Measurements from ENCODE around the gene KLHL21.
"Not testable (repeated sequence)": the region's sequence is repeated elsewhere in the genome, so short reads cannot be mapped to it uniquely, and the experiment has no call there.

Gene KLHL21, protein sequence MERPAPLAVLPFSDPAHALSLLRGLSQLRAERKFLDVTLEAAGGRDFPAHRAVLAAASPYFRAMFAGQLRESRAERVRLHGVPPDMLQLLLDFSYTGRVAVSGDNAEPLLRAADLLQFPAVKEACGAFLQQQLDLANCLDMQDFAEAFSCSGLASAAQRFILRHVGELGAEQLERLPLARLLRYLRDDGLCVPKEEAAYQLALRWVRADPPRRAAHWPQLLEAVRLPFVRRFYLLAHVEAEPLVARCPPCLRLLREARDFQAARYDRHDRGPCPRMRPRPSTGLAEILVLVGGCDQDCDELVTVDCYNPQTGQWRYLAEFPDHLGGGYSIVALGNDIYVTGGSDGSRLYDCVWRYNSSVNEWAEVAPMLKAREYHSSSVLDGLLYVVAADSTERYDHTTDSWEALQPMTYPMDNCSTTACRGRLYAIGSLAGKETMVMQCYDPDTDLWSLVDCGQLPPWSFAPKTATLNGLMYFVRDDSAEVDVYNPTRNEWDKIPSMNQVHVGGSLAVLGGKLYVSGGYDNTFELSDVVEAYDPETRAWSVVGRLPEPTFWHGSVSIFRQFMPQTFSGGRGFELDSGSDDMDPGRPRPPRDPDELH

DNA sequence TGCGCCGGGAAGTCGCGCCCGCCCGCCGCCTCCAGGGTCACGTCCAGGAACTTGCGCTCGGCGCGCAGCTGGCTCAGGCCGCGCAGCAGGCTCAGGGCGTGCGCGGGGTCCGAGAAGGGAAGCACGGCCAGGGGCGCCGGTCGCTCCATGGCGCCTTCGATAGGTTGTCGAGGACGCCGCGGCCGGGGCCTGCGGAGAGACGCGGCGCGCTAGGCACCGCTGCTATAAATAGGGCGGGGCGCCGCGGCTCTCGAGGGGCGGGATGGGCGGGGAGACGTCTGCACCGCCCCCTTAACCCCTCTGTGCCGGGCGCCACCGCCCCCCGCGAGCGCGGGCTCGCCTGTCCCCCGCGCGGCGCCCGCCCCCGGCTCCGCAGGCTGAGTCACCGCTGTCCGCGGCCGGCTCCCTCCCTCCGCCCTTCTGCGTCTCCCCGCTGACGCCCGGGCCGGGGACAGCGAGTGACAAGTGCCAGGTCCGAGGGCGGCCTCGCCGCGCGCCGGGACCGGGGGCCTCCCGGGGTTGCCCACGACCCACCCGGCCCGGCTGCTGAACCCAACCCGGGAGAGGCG is at the start of gene KLHL21:
Gene KLHL21, minus strand, starts transcription at position 201 of the 569 bp plus-strand sequence. Its CDS starts 52 bp downstream, at position 149.
- peak; percentile 86 for DNase-seq

DNA sequence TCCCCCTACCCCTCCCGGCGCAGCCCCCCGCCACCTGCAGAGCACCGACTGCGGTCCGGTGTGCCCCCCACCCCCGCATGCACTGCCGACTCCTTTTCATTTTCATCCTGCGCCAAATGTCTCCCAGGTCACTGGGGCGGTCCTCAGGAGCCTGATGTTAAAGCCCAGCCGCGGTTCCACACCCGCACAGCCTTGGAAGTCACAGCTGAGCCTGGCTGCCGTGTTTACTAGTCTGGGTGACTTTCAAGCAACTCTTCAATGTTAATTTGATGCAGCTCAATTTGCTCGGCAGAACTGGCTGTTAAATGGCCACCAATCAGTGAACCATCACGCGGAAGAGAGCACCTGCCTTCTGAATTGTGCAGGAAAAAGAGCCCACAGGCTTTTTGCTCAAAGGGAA is 49.2 kb upstream of the KLHL21 start:
- DNase-seq, result no peak

DNA sequence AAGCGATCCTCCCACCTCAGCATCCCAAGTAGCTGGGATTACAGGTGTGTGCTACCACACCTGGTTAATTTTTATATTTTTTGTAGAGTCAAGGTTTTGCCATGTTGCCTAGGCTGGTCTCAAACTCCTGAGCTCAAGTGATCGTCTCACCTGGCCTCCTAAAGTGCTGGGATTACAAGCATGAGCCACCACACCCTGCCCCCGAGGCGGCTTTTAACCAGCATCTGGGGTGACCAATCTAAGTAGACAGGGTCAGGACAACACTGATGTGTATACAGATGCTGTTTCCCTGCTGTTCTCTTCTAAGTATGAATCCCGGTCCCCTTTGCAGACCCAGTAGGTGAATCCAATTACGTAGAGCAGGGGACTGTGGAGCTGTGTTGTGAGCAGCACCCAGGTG is 45.9 kb upstream of the KLHL21 start:
- no peak for DNase-seq

DNA sequence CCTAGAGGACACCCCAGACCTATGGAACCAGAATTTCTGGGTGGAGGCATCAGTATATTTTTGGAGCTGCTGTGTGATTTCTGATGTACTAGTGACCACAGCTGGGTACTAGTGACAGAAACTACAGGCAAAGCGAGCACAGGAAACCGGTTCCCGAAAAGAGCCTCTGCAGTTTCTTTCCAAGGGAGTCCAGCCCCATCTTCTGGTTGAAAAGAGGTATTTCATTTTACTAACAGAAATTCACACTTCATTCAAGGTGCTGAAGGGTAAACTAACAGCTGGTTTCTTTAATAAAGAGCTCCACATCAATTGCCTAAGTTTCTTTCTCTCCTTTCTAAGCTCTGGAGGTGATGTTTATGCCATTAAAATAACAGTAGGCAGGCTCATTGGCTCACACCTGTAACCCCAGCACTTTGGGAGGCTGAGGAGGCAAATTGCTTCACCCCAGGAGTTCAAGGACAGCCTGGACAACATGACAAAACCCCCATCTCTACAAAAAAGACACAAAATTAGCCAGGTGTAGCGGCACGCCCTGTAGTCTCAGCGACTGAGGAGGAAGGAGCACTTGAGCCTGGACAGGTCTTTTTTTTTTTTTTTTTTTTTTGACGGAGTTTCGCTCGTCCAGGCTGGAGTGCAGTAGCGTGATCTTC is 44.0 kb upstream of the KLHL21 start:
- no peak for DNase-seq

DNA sequence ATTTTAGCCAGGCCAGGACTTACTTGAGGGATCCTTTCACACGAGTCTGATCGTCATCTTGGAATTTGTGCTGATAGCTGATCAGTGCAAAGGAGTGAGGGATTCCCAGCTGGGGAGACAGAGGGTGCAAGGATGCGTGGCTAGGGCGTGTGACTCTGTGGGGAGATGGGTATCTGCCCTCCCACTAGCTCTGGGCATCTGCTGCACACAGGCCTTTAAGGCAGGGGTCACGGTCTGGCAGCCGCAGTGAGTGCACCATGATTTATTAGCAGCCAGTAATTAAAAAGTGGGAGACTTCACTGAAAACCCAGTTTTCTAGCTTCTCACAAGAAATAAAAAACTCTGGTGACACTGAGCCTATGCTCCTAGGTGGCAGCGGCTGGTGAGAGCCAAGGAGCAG is 42.3 kb upstream of the KLHL21 start:
- DNase-seq, result no peak

DNA sequence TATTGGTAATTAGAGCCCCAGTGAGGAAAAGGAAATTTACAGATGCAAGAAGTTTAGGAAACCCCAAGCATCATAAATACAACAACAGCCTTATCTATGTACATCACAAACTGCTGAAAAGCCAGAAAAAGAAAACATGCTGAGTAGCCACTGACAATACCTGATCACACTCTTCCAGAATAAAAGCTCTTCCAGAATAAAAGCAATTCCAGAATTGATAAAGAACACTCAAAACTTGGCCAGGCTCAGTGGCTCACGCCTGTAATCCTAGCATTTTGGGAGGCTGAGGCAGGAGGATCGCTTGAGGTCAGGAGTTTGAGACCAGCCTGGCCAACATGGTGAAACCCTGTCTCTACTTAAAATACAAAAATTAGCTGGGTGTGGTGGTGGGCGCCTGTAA is 38.2 kb upstream of the KLHL21 start:
- not testable (repeated sequence) for DNase-seq

DNA sequence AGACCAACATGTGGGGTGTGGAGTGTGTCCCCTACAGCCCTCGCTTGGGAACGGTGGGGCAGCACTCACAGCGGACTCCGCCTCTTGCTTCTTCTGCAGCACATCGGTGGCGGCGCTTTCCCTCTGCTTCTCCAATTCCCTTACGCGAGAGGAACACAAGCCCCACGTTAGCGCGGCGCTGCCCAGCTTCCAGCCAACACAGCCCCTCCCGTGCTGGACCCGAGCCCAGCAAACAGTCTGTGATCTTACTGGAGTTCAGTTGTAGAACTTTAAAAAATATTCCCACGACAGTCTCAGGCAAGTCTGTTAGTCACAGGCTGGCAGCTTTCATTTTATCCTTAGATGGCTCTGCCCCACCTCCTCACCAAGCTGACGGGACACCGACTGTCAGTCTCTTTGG is 35.6 kb upstream of the KLHL21 start:
- no peak for DNase-seq

DNA sequence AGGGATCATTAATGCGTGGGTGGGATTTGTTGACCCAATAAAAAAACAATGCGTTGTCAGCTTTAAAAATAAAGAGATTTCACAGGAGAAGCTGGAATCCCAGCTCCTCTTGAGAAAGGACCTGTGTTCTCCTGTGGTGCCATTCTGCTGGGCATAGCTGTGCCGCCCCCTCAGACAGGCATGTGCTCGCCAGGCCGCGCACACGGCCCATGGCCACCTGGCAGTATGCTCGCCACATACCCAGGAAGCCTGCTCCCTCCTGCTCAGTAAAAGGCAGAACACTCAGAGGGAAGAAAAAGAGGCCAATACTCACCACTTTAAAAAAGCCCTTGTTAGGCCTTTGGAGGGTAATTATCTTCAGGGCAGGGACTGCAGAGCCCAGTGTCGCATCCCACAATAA is 35.1 kb upstream of the KLHL21 start:
- no peak for DNase-seq

DNA sequence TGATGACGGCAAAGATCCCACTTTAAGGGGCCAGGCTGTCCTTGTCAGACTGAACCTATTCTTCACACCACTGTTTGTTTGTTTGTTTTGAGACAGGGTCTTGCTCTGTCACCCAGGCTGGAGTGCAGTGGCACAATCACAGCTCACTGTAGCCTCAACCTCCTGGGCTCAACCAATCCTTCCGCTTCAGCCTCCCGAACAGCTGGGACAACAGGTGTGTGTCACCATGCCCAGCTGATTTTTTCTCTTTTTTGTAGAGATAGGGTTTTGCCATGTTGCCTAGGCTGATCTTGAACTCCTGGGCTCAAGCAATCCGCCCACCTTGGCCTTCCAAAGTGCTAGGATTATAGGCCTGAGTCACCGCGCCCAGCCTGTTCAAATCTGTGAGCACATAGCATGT is 34.1 kb upstream of the KLHL21 start:
- DNase-seq, result not testable (repeated sequence)

DNA sequence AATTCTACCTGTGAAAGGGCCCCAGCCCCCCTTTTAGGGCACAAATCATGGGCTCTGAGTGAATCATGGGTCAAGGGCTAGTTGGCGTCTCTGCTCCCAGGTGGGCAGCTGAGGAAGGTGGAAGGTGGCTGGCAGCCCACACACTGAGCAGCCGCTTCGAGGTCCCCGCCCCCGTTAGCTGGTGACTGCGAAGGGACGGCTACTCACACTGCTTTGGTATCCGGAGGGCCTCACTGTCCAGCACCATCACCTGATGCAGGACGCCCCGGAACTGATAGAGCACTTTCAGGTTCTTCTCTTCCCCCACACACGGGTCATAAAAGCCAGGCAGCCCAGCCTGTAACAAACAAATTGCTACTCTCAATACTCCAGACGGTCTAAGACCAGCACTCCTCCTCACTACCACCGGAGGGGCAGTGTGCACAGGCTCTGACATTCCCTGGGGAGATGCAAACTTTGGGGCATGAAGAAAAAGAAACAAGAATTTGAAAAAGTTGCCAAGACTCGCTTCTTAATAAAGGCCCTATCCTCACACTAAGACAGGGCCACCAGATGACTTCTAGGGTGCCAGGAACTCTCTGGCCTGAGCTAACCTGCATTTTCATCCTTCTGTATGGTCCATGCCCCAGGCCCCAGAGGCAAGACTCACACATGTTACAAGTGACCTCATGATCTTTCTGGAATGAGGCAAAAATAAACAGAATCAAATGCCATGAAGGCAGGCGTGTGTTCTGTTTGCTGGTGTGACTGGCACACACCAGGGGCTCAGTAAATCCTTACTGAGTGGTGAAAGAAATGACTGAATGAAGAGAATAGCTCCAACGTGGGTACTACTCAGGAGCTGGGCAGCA is 33.5 kb upstream of the KLHL21 start:
- DNase-seq, result no peak

DNA sequence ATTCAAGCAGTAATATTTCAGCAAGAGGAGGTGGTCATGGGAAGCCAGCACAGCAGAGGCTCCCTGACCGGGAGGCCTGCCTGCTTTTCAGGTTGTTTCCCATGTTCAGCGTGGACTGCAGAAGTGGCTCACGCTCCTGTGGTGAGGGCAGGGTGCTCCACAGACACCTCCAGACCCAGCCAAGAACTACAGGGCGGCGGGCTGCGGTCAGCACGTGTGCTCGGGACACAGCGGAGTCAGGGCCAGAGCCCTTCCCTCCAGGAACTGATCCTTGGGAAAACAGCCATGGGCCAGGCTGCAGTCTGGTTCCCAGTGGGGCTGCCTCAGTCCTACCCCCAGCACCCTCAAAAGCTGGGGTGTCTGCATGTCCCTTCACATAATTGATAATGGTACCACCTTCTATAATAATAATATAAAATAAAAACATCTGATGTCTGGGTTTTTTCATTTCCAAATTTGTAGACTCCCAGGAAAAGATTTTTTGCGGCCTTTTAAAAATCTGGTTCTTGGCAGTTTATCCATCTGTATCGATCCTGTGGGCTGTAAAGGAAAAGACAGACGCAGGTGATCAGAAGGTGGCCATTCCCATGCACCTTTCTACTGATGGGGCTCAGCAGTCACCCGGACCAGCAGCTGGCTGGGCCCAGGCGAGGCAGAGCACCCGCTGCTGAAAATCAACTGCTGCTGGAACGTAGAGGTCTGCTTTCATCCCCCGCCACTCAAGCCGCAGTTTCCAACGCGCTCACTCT is 32.7 kb upstream of the KLHL21 start:
- DNase-seq, result no peak

DNA sequence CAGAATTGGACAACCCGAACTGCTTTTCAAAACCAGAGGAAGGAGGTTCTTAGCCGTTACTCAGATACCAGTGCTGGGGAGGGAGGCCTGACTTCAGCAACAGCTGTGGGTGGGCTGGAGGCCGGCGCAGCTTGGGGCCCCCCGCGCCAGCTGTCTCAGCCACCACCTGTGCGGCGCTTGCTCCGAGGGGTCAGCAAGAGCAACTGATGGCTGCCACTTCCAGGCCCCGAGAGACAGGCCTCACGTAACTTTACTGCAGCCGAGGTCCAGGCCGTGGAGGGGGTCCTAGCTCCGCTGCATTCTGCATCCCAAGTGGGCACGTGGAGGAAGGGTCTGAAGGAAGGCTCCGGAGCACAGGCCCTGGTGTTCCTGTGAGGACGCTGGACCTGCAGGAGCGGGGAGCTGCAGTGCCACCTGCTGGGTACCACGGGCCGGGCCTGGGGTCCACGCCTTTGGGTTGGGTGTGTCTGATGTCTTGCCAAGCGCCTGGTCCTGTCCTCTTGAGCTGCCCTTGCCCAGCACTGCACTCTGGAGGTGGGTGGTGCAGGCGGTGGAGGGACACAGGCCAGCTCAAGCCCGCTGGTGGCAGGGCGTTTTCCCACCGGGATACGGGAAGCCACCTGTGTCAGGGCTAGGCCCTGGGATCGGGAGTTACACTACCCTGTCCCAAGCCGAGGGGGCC is 31.8 kb upstream of the KLHL21 start:
- no peak for DNase-seq

DNA sequence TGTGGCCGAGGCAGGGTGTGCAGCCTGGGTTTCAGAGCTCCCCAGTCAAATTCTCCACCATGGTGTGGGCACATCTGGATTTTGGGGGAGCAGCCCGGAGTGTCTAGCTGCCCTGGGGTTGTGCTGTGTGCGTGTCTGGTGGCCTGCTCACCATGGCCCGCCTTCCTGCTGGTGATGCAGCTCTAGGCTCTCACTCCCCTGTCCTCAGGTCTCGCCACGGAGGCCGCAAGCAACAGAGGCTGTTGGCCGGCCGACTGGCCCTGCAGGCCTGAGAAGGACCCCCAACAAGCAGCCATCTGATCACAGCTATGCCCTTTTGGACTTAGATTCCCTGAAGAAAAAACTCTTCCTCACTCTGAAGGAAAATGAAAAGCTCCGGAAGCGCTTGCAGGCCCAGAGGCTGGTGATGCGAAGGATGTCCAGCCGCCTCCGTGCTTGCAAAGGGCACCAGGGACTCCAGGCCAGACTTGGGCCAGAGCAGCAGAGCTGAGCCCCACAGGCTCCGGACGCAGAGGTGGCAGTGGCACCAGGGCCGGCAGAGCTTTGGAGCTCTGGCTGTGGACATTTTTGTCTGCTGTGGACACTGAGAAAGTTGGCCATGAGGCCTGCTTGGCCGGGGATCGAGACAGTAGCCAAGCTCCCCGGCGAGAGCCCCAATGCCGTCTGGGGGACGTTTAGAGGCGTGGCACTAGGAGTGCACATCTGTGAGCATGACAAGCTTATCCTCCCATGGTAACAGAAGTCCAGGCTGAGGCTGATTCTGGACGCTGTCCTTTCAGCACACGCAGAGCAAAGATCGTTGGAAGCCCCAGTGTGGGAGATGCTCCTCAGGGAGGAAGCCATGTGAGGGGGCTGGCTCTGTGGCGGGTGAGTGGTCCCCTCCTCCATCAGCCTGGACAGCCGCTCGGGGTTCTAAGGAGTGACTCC is 30.2 kb upstream of the KLHL21 start:
- no peak for DNase-seq

DNA sequence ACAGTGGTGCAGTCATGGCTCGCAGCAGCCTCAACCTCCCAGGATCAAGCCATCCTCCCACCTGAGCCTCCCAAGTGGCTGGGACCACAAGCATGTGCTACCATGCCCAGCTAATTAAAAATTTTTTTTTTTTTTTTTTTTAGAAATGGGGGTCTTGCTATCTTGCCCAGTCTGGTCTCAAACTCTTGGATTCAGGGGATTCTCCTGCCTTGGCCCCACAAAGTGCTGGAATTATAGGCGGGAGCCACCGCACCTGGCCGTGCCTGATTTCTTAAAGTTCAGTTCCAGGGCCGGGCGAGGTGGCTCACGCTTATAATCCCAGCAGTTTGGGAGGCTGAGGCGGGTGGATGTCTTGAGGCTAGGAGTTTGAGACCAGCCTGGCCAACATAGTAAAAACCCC is 28.4 kb upstream of the KLHL21 start:
- no peak for DNase-seq

DNA sequence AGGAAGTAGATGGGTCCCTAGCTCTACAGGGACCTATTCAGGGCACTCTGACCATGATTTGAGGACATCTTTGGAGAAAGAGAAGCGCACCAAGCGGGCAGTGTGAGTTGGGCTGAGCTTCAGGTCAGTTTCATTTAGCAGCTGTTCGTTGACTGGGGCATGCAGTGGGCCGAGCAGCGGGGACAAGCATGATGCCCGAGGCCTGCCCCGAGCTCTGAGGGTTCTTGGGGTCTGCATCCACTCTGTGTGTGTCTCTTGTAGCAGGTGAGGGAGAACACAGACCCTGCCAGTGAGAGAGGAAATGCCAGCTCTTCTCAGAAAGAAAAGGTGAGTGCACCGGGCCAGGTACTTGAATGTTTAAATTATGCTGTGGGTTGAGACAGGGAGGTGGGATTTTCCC is 27.4 kb upstream of the KLHL21 start:
- DNase-seq, result no peak

DNA sequence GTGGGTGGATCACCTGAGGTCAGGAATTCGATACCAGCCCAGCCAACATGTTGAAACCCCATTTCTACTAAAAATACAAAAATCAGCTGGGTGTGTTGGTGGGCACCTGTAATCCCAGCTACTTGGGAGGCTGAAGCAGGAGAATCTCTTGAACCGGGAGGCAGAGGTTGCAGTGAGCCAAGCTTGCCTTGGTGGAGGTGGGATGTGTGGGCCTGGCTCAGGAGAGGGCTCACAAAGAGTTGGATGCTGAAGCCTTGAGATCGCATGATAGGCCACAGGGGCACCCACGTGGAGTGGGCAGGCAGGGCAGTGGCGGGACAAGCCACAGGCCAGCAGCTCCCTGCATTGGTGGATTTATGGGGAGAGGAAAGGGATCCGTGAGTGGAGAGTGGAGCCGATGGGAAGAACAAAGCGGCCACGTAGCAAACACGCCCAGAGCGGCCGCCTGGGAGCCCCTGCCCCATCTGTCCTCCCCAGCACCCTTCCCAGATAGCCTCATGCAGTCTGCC is 26.4 kb upstream of the KLHL21 start:
- no peak for DNase-seq

DNA sequence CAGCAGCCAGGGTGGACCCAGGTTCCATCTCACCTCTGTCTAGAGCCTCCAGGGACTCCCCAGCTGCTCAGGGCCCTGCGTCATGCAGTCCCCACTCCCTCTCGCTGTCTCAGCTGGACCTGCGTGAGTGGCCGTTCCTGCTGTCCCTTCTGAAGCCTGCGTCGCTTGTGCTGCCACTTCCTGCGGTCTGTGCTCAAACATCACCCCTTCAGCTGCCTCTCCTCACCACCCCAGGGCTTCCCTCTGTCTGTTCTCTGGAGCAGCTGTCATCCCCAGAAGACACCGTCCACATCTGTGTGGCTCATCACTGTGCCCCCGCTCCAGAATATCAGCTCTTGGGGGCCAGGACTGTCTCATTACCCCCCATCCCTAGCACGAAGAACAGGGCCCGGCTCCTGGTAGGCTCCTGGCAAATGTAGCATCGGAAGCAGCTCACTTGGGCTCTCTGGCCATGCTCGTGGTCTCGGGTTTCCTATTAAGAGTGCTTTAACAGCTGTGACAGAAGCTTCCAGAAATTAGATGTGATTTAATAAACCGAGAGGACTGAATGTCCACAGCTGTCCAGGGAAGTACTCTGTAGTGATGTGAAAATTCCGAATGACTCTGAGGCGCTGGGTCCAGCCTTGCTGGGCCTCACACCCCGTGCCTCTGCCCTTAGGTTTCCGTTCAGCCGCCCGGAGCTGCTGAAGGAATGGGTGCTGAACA is 25.3 kb upstream of the KLHL21 start:
- no peak for DNase-seq

DNA sequence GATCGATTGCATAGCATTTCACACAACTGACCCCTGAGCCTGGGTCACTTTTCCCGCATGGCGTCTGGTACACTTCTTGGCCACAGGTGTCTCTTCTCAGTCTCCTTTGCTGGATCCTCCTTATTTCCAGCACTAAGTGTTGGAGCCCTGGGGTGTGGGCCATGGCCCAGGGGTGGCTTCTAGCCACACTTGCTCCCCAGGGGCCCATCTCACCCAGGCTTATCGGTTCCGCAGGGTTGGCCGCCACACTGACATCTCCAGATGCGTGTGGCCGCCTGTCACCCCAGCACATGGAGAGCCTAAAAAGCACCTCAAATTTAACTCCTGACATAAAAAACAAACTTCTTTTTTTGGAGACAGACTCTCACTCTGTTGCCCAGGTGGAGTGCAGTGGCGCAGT is 24.4 kb upstream of the KLHL21 start:
- no peak for DNase-seq

DNA sequence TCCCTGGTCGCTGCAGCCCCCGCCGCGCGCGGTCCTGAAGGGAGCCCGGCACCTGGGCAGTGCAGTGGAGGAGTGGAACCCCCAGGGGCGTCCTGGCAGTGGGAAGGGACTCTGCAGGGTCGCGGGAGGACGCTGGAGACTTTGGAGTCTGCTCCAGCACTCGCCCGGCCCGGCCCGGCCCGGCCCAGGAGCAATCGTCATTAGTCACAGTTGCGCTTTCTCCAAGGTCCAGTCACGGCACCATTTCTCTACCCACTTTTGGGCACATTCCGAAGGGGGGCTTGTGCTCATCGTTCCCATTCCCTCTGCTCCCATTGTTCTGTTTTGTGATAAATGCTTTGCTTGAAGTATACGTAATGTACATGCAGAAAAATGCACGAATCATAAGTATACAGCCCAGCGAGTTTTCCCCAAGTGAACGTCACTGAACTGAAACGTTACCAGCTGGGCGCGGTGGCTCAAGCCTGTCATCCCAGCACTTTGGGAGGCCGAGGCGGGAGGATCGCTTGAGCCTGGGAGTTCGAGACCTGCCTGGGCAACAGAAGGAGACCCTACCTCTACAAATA is 23.0 kb upstream of the KLHL21 start:
- no peak for DNase-seq

All from T1000 (cell line).